Suprapubic skin (tissue), 4 donors: ENCODE measurements around the gene ANK3.

Experiments used
- CTCF ChIP-seq, 2 donors: fragments of 200-600 bp in 1 of 2; fragments of 450-650 bp in 1 of 2; sonication (generic) in 1 of 2; IDR thresholded peaks; one replicate each; pipeline ENCODE4 v1.5.1; 2016 to 2019; ENCODE audit warnings: antibody characterized with exemption in 2 of 2, mild to moderate bottlenecking in 1 of 2, moderate library complexity in 1 of 2
- EP300 ChIP-seq: sonication (generic); formaldehyde crosslinking; IDR thresholded peaks from one replicate; pipeline ENCODE4 v1.6.1; 2017; ENCODE audit warnings: antibody characterized with exemption
- POLR2A ChIP-seq, 2 donors: fragments of 450-650 bp; IDR thresholded peaks; one replicate each; pipeline ENCODE4 v1.6.1; 2017; ENCODE audit warnings: antibody characterized with exemption in 2 of 2, mild to moderate bottlenecking in 2 of 2, moderate library complexity in 2 of 2
- POLR2AphosphoS5 ChIP-seq, 3 donors: sonication (generic); formaldehyde crosslinking; IDR thresholded peaks; one replicate each; pipeline ENCODE4 v1.6.1; 2017; ENCODE audit warnings: antibody characterized with exemption in 3 of 3

- TF ChIP-seq POLR2A (IDR thresholded peaks at IDR 0.05) (no peak), CTCF (IDR thresholded peaks at IDR 0.05) (no peak), POLR2AphosphoS5 (IDR thresholded peaks at IDR 0.05) (no peak), EP300 (no peak)
Observed at GRCh38 chr10:60045571-60045970, 344.1 kb downstream of the ANK3 start.
